ENCODE measurements around the gene ZBTB44. TPM values are rescaled to one million over a fixed set of nuclear protein-coding genes. Genes with fewer than 3 reads are reported as not detected.

The ZBTB44 gene
- polyA plus RNA-seq, 1 of the 3 experiments (the other 2 are of a cell fraction) = 5.0 TPM

GRCh38 chr11:130263351-130263750 is 51.4 kb downstream of the ZBTB44 start:
- H2AFZ ChIP-seq (ENCODE audit: low read depth) = no peak overlapping the region
- no peaks in the 10 kb centered on the region for H3F3A ChIP-seq (replicated peaks; ENCODE audit: insufficient read depth)
- ChIA-PET CTCF (no interaction called here), POLR2A (no interaction called here)
- no peak overlapping the region for H3K4me3 ChIP-seq (ENCODE audit: low read depth in 2 of 2, low read length in 1 of 2)
- no peaks in the 10 kb centered on the region for H3K79me2 ChIP-seq (ENCODE audit: insufficient read depth)
- no peaks in the 10 kb centered on the region for H4K20me1 ChIP-seq (ENCODE audit: insufficient read depth)
- DNase-seq = no peak
- TF ChIP-seq EP300 (IDR thresholded peaks at IDR 0.05; ENCODE audit: borderline replicate concordance in 1 of 2, low read depth in 1 of 2, low read length in 1 of 2) (no peak), TCF12 (IDR thresholded peaks at IDR 0.05) (no peak), RCOR1 (IDR thresholded peaks at IDR 0.05; ENCODE audit: low read length) (no peak), TAF1 (IDR thresholded peaks at IDR 0.05; ENCODE audit: borderline replicate concordance, low read depth, low read length) (no peak), SIN3A (IDR thresholded peaks at IDR 0.05; ENCODE audit: borderline replicate concordance, low read depth, low read length) (no peak), MEF2A (IDR thresholded peaks at IDR 0.05; ENCODE audit: borderline replicate concordance, low read depth) (no peak), TEAD4 (IDR thresholded peaks at IDR 0.05; ENCODE audit: borderline replicate concordance, insufficient read depth) (no peak), EZH2phosphoT487 (IDR thresholded peaks at IDR 0.05; ENCODE audit: borderline replicate concordance, low read depth) (no peak), CHD2 (IDR thresholded peaks at IDR 0.05; ENCODE audit: low read length, partially characterized antibody) (no peak), GABPA (IDR thresholded peaks at IDR 0.05; ENCODE audit: low read depth) (no peak), RAD21 (IDR thresholded peaks at IDR 0.05; ENCODE audit: low read length) (no peak), MXI1 (IDR thresholded peaks at IDR 0.05; ENCODE audit: low read depth, low read length) (no peak), RFX5 (IDR thresholded peaks at IDR 0.05; ENCODE audit: low read length) (no peak), CTCF (IDR thresholded peaks at IDR 0.05) (no peak), SMC3 (IDR thresholded peaks at IDR 0.05; ENCODE audit: low read depth, low read length) (no peak)
- TF ChIP-seq, protein P1, sequence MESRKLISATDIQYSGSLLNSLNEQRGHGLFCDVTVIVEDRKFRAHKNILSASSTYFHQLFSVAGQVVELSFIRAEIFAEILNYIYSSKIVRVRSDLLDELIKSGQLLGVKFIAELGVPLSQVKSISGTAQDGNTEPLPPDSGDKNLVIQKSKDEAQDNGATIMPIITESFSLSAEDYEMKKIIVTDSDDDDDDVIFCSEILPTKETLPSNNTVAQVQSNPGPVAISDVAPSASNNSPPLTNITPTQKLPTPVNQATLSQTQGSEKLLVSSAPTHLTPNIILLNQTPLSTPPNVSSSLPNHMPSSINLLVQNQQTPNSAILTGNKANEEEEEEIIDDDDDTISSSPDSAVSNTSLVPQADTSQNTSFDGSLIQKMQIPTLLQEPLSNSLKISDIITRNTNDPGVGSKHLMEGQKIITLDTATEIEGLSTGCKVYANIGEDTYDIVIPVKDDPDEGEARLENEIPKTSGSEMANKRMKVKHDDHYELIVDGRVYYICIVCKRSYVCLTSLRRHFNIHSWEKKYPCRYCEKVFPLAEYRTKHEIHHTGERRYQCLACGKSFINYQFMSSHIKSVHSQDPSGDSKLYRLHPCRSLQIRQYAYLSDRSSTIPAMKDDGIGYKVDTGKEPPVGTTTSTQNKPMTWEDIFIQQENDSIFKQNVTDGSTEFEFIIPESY (IDR thresholded peaks at IDR 0.05; ENCODE audit: borderline replicate concordance, low read depth) = no peak
- TF ChIP-seq, protein P2, sequence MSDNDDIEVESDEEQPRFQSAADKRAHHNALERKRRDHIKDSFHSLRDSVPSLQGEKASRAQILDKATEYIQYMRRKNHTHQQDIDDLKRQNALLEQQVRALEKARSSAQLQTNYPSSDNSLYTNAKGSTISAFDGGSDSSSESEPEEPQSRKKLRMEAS (IDR thresholded peaks at IDR 0.05; ENCODE audit: low read depth) = no peak
- TF ChIP-seq, protein P3, sequence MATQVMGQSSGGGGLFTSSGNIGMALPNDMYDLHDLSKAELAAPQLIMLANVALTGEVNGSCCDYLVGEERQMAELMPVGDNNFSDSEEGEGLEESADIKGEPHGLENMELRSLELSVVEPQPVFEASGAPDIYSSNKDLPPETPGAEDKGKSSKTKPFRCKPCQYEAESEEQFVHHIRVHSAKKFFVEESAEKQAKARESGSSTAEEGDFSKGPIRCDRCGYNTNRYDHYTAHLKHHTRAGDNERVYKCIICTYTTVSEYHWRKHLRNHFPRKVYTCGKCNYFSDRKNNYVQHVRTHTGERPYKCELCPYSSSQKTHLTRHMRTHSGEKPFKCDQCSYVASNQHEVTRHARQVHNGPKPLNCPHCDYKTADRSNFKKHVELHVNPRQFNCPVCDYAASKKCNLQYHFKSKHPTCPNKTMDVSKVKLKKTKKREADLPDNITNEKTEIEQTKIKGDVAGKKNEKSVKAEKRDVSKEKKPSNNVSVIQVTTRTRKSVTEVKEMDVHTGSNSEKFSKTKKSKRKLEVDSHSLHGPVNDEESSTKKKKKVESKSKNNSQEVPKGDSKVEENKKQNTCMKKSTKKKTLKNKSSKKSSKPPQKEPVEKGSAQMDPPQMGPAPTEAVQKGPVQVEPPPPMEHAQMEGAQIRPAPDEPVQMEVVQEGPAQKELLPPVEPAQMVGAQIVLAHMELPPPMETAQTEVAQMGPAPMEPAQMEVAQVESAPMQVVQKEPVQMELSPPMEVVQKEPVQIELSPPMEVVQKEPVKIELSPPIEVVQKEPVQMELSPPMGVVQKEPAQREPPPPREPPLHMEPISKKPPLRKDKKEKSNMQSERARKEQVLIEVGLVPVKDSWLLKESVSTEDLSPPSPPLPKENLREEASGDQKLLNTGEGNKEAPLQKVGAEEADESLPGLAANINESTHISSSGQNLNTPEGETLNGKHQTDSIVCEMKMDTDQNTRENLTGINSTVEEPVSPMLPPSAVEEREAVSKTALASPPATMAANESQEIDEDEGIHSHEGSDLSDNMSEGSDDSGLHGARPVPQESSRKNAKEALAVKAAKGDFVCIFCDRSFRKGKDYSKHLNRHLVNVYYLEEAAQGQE (IDR thresholded peaks at IDR 0.05; ENCODE audit: low read depth, low read length) = no peak
- H3K9me3 ChIP-seq = no peaks in the 10 kb centered on the region
- H3K9me2 ChIP-seq = no peaks in the 10 kb centered on the region
- no peak overlapping the region for H3K4me2 ChIP-seq
- H3K9ac ChIP-seq = no peak overlapping the region
- H3K27ac ChIP-seq (ENCODE audit: low read depth in 2 of 2, low read length in 1 of 2) = no peak overlapping the region
- peaks cover 16 to 24% of the 10 kb centered on the region in 2 experiments for H3K36me3 ChIP-seq (replicated peaks in 1 of 2; ENCODE audit: control insufficient read depth in 1 of 2, insufficient read depth in 2 of 2, low read length in 1 of 2)
- WGBS (ENCODE audit: low lambda C conversion rate) = 92% methylated on average over 5 of the region's 5 CpGs
- no peaks in the 10 kb centered on the region for H3K27me3 ChIP-seq (ENCODE audit: insufficient read depth)
- no peaks in the 10 kb centered on the region for H3K4me1 ChIP-seq (ENCODE audit: control insufficient read depth in 1 of 2, insufficient read depth in 2 of 2, low read depth in 1 of 2, low read length in 1 of 2)

Measured in SK-N-SH (cell line).